Panc1 (cell line): Measurements from ENCODE around the gene APBB3.

ENCODE experiments used
- CTCF ChIP-seq: fragments of 450-650 bp; IDR thresholded peaks from 2 replicates; pipeline ENCODE4 v1.5.1; 2017; ENCODE audit warnings: mild to moderate bottlenecking
- SIN3A ChIP-seq: IDR thresholded peaks from 2 replicates; pipeline ENCODE4 v1.6.1; 2012; ENCODE audit warnings: low read depth, mild to moderate bottlenecking, low read length, moderate library complexity, borderline replicate concordance; ENCODE audit not compliant: insufficient read depth
- TCF7L2 ChIP-seq: IDR thresholded peaks from 2 replicates; pipeline ENCODE4 v1.6.1; 2011; ENCODE audit warnings: mild to moderate bottlenecking, low read depth, low read length, inconsistent platforms

DNA sequence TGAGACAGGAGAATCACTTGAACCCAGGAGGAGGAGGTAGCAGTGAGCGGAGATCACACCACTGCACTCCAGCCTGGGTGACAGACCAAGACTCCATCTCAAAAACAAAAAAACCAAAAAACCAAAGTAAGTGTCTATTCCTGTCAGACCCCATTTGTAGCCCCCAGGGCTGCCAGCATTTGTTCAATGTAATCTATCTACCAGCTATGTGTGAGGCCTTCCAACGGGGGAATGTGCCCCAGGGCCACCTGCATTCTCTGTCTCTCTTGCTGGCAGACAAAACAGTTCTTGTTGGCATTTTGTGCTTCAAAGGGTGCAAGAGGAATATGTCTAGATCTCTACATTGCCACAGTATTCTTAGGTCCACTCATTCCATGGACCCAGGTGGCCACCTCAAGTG is 34.4 kb upstream of the APBB3 start:
- TF ChIP-seq CTCF (no peak), TCF7L2 (no peak), SIN3A (no peak)
